Right hindlimb (tissue), 1 donor: ENCODE results near the gene TUBGCP2.

Experiments used
- DNase-seq: peaks from one replicate; pipeline ENCODE4 v3.0.0-alpha.2; 2018

The TUBGCP2 gene

GRCh38 chr10:133260895-133261725 lies 47.6 kb downstream of the TUBGCP2 start:
- DNase-seq: peak; percentile 61

GRCh38 chr10:133259602-133259989 lies 49.1 kb downstream of the TUBGCP2 start:
- no peak for DNase-seq

GRCh38 chr10:133258818-133259601 lies 49.7 kb downstream of the TUBGCP2 start:
- peak; percentile 83 for DNase-seq

GRCh38 chr10:133258066-133258817 lies 50.4 kb downstream of the TUBGCP2 start:
- no peak for DNase-seq

GRCh38 chr10:133257489-133258065 lies 51.1 kb downstream of the TUBGCP2 start:
- no peak for DNase-seq

GRCh38 chr10:133255323-133255722 lies 53.3 kb downstream of the TUBGCP2 start:
- no peak for DNase-seq

GRCh38 chr10:133254421-133255120 lies 54.1 kb downstream of the TUBGCP2 start:
- no peak for DNase-seq

- no peak for DNase-seq
Observed at GRCh38 chr10:133253361-133253955, 55.2 kb downstream of the TUBGCP2 start.

- DNase-seq: no peak
Observed at GRCh38 chr10:133252223-133252552, 56.5 kb downstream of the TUBGCP2 start.

GRCh38 chr10:133251388-133252222 lies 57.1 kb downstream of the TUBGCP2 start:
- DNase-seq: no peak

GRCh38 chr10:133249975-133250754 lies 58.5 kb downstream of the TUBGCP2 start:
- no peak for DNase-seq

GRCh38 chr10:133249094-133249780 lies 59.4 kb downstream of the TUBGCP2 start:
- no peak for DNase-seq

- no peak for DNase-seq
Observed at GRCh38 chr10:133248334-133248715, 60.3 kb downstream of the TUBGCP2 start.

GRCh38 chr10:133247681-133248333 lies 60.9 kb downstream of the TUBGCP2 start:
- no peak for DNase-seq

GRCh38 chr10:133246236-133246626 lies 62.4 kb downstream of the TUBGCP2 start:
- no peak for DNase-seq

GRCh38 chr10:133245439-133246235 lies 63.0 kb downstream of the TUBGCP2 start:
- DNase-seq: no peak

GRCh38 chr10:133243593-133243992 lies 65.1 kb downstream of the TUBGCP2 start:
- DNase-seq: no peak
